IPS-18a (cell line): ENCODE measurements around the gene RNF220.

Source experiments
- H3K27ac ChIP-seq: one replicate; pipeline ENCODE4 v1.5.1; 2013; ENCODE audit warnings: low read length
- H3K27me3 ChIP-seq: one replicate; pipeline ENCODE4 v1.6.1; 2013; ENCODE audit warnings: mild to moderate bottlenecking, low read length; ENCODE audit not compliant: control insufficient read depth, insufficient read depth
- H3K36me3 ChIP-seq: one replicate; pipeline ENCODE4 v1.6.1; 2013; ENCODE audit warnings: low read depth, low read length; ENCODE audit not compliant: control insufficient read depth
- H3K4me1 ChIP-seq: one replicate; pipeline ENCODE4 v1.6.1; 2013; ENCODE audit warnings: low read depth, low read length; ENCODE audit not compliant: control insufficient read depth
- H3K4me3 ChIP-seq: one replicate; pipeline ENCODE4 v1.5.1; 2013; ENCODE audit warnings: low read length
- H3K9ac ChIP-seq: one replicate; pipeline ENCODE4 v1.6.1; 2013; ENCODE audit warnings: mild to moderate bottlenecking, low read length, moderate library complexity
- H3K9me3 ChIP-seq: one replicate; pipeline ENCODE4 v1.6.1; 2013; ENCODE audit warnings: low read depth, low read length; ENCODE audit not compliant: control insufficient read depth

Gene RNF220

DNA sequence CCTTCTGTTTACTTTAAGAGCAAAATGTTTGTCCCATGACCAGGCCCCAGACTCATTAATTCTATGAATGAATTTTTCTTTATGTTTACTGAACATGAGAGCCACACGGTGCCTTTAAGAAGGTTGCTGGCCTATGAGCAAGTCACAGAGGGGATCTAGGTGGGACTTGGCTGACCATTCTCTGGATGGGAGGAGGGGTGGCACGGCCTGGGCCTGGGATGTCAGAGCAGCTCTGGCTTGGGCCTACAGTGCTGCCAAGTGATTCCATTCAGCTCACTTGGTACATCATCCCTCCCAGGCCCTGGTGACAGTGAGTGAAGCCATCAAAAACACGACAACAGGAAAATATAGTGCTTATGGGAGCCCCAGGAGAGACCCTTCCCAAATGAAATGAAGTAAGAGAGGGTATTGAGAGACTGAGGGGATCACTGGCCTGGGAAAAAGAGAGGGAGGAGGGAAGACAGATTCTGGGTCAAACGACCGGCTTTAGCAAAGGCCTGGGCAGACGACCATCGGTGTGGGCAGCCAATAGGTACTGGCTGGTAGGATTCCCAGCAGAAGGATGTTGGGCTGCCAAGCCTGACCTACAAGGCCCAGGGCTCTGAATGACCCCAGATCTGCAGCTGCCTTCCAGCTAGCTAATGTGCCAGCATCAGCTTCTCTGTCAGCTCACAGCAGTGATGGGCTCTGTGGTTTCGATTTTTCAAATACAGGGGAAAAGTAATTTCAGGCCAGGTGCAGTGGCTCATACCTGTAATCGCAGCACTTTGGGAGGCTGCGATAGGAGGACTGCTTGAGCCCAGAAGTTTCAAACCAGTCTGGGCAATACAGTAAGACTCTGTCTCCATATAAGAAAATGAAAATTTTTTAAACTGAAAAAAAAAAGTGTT lies 265.9 kb downstream of the RNF220 start:
- no peaks in the 10 kb centered on the region for H3K36me3 ChIP-seq
- no peak overlapping the region for H3K27ac ChIP-seq
- no peak overlapping the region for H3K4me3 ChIP-seq
- peaks cover 8% of the 10 kb centered on the region for H3K4me1 ChIP-seq
- no peaks in the 10 kb centered on the region for H3K9me3 ChIP-seq
- H3K27me3 ChIP-seq: no peaks in the 10 kb centered on the region
- no peak overlapping the region for H3K9ac ChIP-seq

DNA sequence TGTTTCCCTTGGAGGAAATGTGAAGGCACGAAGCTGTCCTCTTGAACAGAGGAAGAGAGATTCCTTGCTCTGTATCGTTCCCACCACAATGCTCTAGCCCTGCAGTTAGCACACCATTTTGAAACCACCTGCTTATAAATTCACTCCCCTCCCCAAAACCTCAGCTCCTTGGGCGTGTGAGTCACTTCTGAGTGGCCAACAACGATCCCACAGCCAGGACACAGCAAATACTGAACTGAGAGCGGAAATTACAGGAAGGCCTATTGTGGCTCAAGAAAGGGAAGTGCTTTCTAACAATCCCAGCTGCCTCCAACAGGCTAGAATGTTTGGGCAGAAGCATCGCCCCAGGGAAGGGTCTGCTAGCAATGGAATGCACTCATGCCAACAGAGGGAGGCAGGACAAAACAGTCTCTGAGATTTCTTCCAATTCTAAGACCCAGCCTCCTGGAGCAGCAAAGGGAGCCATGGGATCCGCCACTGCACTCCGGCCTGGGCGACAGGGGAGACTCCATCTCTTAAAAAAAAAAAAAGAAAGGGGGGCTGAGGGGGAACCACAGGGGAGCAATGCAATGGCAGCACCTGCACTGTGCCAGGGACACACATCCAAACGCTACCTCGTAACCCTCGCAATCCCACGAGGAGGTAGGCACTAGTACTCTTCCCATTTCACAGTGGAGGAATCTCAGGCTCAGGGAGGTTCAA lies 267.4 kb downstream of the RNF220 start:
- Histone ChIP-seq H3K9ac (no peak overlapping the region), H3K4me1 (peaks cover 14% of the 10 kb centered on the region), H3K9me3 (no peaks in the 10 kb centered on the region), H3K27me3 (no peaks in the 10 kb centered on the region), H3K4me3 (no peak overlapping the region), H3K27ac (no peak overlapping the region), H3K36me3 (no peaks in the 10 kb centered on the region)

DNA sequence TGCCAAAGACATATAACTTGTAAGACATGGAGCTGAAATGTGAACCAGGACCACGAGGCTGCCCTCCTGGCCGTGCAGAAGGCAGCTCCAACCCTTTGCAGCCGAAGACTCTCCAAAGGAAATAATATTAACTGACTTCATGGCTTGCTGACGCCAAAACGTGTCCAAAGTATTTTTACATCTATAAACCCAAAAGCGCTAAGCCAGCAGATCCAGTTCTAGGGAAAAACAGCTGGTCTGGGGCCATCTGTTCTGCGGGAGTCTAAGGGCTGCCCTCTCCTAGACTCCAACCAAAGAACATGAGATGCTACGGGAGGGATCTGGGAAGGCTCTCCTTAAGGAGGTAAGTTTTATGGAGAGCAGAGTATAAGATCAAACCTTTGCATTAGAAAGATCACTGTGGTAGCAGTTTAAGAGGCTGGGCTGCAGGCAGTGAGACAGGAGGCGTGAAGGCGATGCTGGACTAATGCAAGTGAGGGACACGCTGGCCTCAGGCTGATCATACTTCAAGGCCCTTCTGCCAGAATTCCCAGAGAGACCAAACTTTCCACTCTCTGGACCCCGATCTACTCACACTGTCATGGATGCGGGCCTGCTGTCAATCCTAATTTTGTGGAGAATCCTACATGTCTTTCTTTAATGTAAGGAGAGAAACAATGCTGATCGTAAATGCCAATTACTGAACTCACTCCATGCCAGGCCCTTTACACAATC lies 268.1 kb downstream of the RNF220 start:
- H3K4me1 ChIP-seq: peaks cover 14% of the 10 kb centered on the region
- no peak overlapping the region for H3K27ac ChIP-seq
- H3K27me3 ChIP-seq: no peaks in the 10 kb centered on the region
- peak overlapping the region; percentile 75 for H3K9ac ChIP-seq
- no peaks in the 10 kb centered on the region for H3K9me3 ChIP-seq
- H3K4me3 ChIP-seq: peak overlapping the region; percentile 93
- no peaks in the 10 kb centered on the region for H3K36me3 ChIP-seq

DNA sequence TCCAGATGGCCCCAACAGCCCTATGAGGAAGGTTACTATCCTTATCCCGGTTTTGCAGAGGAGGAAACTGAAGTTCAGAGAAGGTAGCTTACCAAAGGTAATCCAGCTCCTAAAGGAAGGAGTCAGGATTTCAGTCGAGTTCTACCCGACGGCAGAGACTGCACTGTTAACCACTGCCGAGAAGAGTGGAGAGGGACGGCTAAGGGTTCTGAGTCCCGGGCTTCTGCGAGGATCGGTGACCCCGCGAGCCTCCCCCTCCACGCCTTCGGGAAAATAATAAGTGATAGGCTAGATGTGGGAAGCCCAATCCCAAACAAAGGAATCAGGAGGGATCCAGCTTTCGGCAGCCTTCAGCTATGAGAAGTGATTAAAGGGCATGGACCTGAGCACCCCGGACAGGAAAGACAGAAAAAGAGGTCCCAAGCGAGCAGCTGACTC lies 268.6 kb downstream of the RNF220 start:
- Histone ChIP-seq H3K27me3 (no peaks in the 10 kb centered on the region), H3K4me3 (peak overlapping the region; percentile 93), H3K9ac (peak overlapping the region; percentile 75), H3K36me3 (no peaks in the 10 kb centered on the region), H3K9me3 (no peaks in the 10 kb centered on the region), H3K4me1 (peaks cover 14% of the 10 kb centered on the region), H3K27ac (no peak overlapping the region)

DNA sequence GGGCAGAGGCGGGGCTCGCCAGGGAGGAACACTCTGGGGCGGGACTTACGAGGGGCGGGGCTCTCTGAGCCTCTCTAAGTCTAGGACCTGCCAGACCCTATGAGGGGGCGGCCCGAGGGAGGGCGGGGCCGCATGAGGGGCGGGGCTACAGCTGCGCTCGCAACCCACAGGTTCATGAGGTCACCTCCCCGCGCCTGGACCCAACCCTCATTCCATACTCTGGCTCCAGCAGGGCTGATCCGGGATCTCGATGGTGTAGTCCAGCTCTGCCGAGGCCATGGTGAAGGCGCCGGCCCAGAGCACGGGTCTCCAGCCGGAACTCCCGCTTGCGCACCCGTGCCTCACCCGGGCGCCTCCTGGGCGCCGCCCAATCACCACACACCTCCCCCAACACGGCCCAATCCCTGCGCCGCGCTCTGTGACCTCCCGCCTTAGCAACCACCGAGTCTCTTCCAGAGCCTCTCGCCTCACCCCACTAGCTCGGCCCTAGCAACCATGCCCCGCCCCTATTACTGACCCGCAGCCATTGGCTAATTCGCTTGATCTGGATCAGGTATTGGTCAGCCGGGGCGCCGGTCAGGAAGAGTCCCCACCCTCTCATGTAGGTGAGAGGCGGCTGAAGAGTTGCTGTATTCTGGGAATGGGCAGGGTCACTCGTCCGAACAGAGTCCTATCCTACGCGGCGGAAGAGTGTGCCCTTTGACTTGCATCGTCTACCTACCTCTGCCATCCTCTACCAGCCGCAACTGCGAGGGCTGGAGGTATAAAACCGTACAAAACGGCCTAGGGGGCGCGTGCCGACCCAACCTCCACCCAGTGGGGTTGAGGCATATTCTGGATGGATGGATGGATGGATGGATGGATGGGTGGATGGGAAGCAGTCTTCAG lies 269.3 kb downstream of the RNF220 start, which contains the start of the genes ARMH1 and TMEM53:
Gene ARMH1, plus strand, starts transcription at position 602 of the 888 bp plus-strand sequence. CDS start 14,984 bp downstream, outside the sequence.
Gene TMEM53, minus strand, starts transcription at position 369 of the 888 bp plus-strand sequence. Its CDS starts 90 bp downstream, at position 279.
- Histone ChIP-seq H3K4me3 (peak within 1 kb of the TSS; percentile 93), H3K36me3 (no peaks in the 10 kb centered on the region), H3K27me3 (no peaks in the 10 kb centered on the region), H3K4me1 (peaks cover 14% of the 10 kb centered on the region), H3K9me3 (no peaks in the 10 kb centered on the region), H3K9ac (peak within 1 kb of the TSS; percentile 75), H3K27ac (peak within 1 kb of the TSS; percentile 89)

DNA sequence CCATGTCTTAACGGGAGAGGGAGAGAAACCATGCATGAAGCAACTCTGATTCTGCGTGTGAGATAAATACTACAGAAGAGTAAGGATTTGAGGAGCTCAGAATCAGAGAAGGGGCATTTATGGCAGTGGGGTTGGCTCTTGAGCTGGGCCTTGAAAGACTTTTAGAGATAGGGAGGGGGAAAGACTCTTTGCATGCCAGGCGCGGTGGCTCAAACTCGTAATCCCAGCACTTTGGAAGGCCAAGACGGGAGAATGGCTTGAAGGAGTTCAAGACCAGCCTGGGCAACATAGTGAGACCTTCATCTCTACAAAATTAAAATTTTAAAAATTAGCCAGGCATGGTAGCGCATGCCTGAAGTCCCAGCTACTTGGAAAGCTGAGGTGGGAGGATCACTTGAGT lies 270.1 kb downstream of the RNF220 start:
- Histone ChIP-seq H3K36me3 (no peaks in the 10 kb centered on the region), H3K27ac (no peak overlapping the region), H3K4me1 (peaks cover 14% of the 10 kb centered on the region), H3K9ac (no peak overlapping the region), H3K9me3 (no peaks in the 10 kb centered on the region), H3K27me3 (no peaks in the 10 kb centered on the region), H3K4me3 (peak overlapping the region; percentile 93)

DNA sequence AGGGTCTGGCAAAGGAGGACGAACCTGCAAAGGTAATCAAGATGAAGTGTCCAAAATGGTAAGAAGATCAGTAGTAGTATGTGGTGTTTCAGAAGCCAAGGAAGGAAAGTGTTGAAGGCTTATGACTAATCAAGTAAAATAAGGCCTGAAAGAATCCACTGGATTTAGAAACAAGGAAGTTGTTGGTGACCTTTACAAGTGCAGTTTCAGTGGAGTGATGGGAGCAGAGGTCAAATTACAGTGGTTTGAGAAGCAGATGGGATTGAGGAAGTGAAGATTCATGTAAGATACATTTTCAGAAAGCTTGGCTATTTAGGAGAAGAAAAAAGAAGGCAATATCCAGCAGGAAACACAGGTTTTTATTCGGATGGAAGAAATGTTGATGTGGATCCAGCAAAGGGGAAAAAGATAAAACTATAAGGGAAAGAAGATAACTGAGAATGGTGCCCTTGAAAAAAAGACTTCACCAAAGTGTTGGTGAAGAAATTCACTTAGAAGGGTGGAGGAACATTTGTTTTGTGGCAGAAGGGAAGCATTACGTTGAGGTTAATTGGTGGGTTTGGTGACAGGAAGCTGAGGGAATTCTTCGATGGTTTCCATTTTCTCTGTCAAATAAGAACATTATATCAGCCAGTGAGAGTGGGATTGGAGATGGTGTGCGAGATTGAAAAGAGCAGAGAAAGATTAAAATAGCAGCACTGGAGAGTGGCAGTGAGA lies 271.6 kb downstream of the RNF220 start:
- Histone ChIP-seq H3K9ac (no peak overlapping the region), H3K4me3 (no peak overlapping the region), H3K27me3 (no peaks in the 10 kb centered on the region), H3K27ac (no peak overlapping the region), H3K36me3 (no peaks in the 10 kb centered on the region), H3K4me1 (peaks cover 16% of the 10 kb centered on the region), H3K9me3 (no peaks in the 10 kb centered on the region)

DNA sequence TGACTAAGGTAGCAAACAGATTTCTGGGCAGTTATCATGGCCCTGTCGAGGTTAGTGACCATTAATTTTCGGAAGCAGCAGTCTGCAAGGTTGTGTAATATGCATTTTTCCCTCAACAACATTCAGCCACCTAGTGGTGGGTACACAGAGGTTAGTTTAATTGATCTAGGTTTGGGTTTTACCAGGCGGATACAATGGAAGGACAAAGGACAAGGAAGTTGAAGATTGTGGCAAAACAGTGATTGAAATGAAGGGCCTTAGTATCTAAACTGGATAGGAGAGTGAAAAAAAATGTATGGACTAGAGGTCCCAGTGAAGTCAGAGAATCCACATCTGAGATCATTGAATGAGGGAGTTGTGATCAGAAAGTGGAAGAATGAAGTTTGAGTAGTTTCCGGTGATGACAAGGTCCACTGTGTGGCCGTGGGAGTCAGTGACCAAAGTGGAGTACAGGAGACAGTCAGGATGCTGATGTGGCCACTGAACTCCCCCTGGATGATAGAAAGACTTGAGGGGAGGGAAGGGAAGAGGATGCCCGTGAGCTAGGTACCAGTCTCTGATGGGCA lies 272.2 kb downstream of the RNF220 start:
- H3K4me1 ChIP-seq: peaks cover 21% of the 10 kb centered on the region
- no peak overlapping the region for H3K27ac ChIP-seq
- H3K9me3 ChIP-seq: no peaks in the 10 kb centered on the region
- no peak overlapping the region for H3K4me3 ChIP-seq
- no peaks in the 10 kb centered on the region for H3K36me3 ChIP-seq
- no peak overlapping the region for H3K9ac ChIP-seq
- H3K27me3 ChIP-seq: no peaks in the 10 kb centered on the region

DNA sequence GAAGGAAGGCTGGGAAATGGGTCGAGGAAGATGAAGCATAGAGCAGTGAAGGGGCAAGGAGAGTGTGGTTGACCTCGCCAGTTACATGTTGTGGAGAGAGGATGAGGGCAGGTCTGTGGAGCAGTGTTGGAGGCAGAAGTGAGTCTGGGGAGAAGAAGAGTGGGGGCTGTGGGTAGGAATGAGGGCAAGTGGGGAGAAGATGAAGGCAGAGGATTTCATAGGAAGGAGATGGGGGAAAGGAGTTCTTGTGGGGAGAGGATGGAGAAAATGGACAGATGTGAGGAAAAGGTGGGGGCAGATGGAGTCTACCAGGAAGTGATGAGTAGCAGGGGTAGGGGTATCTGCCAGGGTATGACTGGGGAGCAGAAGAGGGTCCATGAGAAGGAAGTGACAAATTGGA lies 273.1 kb downstream of the RNF220 start:
- peaks cover 21% of the 10 kb centered on the region for H3K4me1 ChIP-seq
- H3K36me3 ChIP-seq: no peaks in the 10 kb centered on the region
- H3K4me3 ChIP-seq: no peak overlapping the region
- H3K27me3 ChIP-seq: no peaks in the 10 kb centered on the region
- H3K27ac ChIP-seq: no peak overlapping the region
- H3K9me3 ChIP-seq: no peaks in the 10 kb centered on the region
- H3K9ac ChIP-seq: no peak overlapping the region

DNA sequence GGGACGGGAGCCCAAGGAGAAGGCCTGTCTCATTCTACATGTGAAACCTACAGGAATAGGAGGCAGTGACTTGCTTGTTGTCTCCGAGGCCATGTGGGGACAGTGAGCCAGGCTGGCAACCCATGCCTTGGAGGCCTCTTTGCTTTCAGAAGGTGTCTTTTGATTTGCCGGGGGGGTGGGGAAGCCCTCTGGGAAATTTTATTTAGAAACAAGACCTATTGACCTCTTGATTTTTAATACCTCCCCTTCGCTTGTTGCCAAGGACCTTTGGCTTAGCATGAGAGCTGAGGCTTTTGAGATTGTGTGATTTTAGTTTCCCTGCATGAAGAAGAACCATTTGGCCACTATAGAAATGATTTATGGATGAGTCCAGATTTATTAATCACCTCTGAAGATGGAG lies 273.6 kb downstream of the RNF220 start:
- Histone ChIP-seq H3K9me3 (no peaks in the 10 kb centered on the region), H3K27me3 (no peaks in the 10 kb centered on the region), H3K4me1 (peaks cover 18% of the 10 kb centered on the region), H3K4me3 (no peak overlapping the region), H3K36me3 (no peaks in the 10 kb centered on the region), H3K9ac (no peak overlapping the region), H3K27ac (no peak overlapping the region)
